A673 (cell line): ENCODE measurements around the gene DCHS1. TPM values are rescaled to one million over a fixed set of nuclear protein-coding genes. Genes with fewer than 3 reads are reported as not detected.
"Not testable (repeated sequence)": the region's sequence is repeated elsewhere in the genome, so short reads cannot be mapped to it uniquely, and the experiment has no call there.

ENCODE experiments used
- BruUV-seq: library from RNA; stranded (reverse); fragments of 400-500 nt; replicated peaks from 2 replicates; lab custom pipeline; 2021; lab: Mats Ljungman, UMichigan
- CTCF ChIA-PET: fragments of 300-600 bp; sonication (Branson Sonifier 250); formaldehyde crosslinking; loops from one replicate; lab custom pipeline; 2022; ENCODE audit warnings: antibody characterized with exemption; lab: Charles Lee
- POLR2A ChIA-PET: fragments of 300-600 bp; sonication (Branson Sonifier 250); formaldehyde crosslinking; loops from one replicate; lab custom pipeline; 2022; ENCODE audit warnings: antibody characterized with exemption; ENCODE audit not compliant: low non-redundant PET; lab: Charles Lee
- DNase-seq: peaks from one replicate; pipeline ENCODE4 v3.0.0-alpha.2; 2015; ENCODE audit warnings: low spot score
- H3K27ac ChIP-seq: fragments of 200-600 bp; sonication (generic); 2 replicates; pipeline ENCODE4 v1.5.1; 2016; ENCODE audit warnings: mixed run types, low read depth, mild to moderate bottlenecking, mixed read lengths, antibody characterized with exemption, low read length; ENCODE audit not compliant: poor library complexity, severe bottlenecking
- H3K27me3 ChIP-seq: fragments of 200-600 bp; sonication (generic); replicated peaks from 2 replicates; pipeline ENCODE4 v1.6.1; 2017; ENCODE audit warnings: mixed run types, low read depth, mild to moderate bottlenecking, mixed read lengths, antibody characterized with exemption, low read length; ENCODE audit not compliant: insufficient read depth, poor library complexity
- H3K36me3 ChIP-seq: fragments of 200-600 bp; sonication (generic); 2 replicates; pipeline ENCODE4 v1.6.1; 2016; ENCODE audit warnings: mixed run types, mild to moderate bottlenecking, mixed read lengths, antibody characterized with exemption, low read length; ENCODE audit not compliant: insufficient read depth, poor library complexity, severe bottlenecking
- H3K4me1 ChIP-seq: fragments of 200-600 bp; sonication (generic); 2 replicates; pipeline ENCODE4 v1.6.1; 2017; ENCODE audit warnings: mixed run types, mild to moderate bottlenecking, mixed read lengths, antibody characterized with exemption, low read length; ENCODE audit not compliant: insufficient read depth, poor library complexity, severe bottlenecking
- H3K4me3 ChIP-seq: fragments of 200-600 bp; sonication (generic); 2 replicates; pipeline ENCODE4 v1.5.1; 2016; ENCODE audit warnings: low read depth, mixed run types, mild to moderate bottlenecking, mixed read lengths, low read length; ENCODE audit not compliant: poor library complexity, severe bottlenecking
- H3K9me3 ChIP-seq: fragments of 200-600 bp; sonication (generic); 2 replicates; pipeline ENCODE4 v1.6.1; 2016; ENCODE audit warnings: mixed run types, low read depth, mild to moderate bottlenecking, mixed read lengths, antibody characterized with exemption, low read length; ENCODE audit not compliant: poor library complexity, severe bottlenecking
- CTCF ChIP-seq: fragments of 300-800, 200-600 bp; sonication (generic); conservative IDR thresholded peaks from 2 replicates; pipeline ENCODE4 v1.5.1; 2017; ENCODE audit warnings: low read depth, mild to moderate bottlenecking, antibody characterized with exemption, low read length, moderate library complexity, mixed read lengths
- EZH2 ChIP-seq: fragments of 200-600 bp; sonication (generic); IDR thresholded peaks from 2 replicates; pipeline ENCODE4 v1.6.1; 2017; ENCODE audit warnings: borderline replicate concordance, low read depth, mild to moderate bottlenecking, mixed read lengths, antibody characterized with exemption, low read length; ENCODE audit not compliant: poor library complexity, severe bottlenecking
- intact Hi-C: fragments of 100-400 bp; cut with micrococcal nuclease; formaldehyde crosslinking; loops from one replicate; pipeline ENCODE4 v1.10.0; 2022; ENCODE audit not compliant: unreplicated experiment
- total RNA-seq: library from RNA; stranded (reverse); gene quantifications from 2 replicates; pipeline ENCODE4 v1.2.3, GENCODE V29; 2021

DCHS1 gene
- total RNA-seq, 1 experiment from 2014 or later, result 17.6 TPM

GRCh38 chr11:6686006-6686405 is 30.4 kb upstream of the DCHS1 start:
- Histone ChIP-seq H3K36me3 (peaks cover 7% of the 10 kb centered on the region), H3K4me3 (no peak overlapping the region), H3K27ac (no peak overlapping the region), H3K27me3 (no peaks in the 10 kb centered on the region), H3K9me3 (no peaks in the 10 kb centered on the region), H3K4me1 (peaks cover 4% of the 10 kb centered on the region)
- ChIA-PET CTCF (no interaction called here), POLR2A (no interaction called here)
- TF ChIP-seq EZH2, result no peak
- no peak for TF ChIP-seq CTCF
- intact Hi-C loops, result no loop called here
- no peak for DNase-seq
- BruUV-seq, result no TSS peak

GRCh38 chr11:6684068-6684467 is 28.5 kb upstream of the DCHS1 start:
- BruUV-seq, H3K27me3 ChIP-seq, POLR2A ChIA-PET, H3K4me3 ChIP-seq, H3K9me3 ChIP-seq, DNase-seq, H3K4me1 ChIP-seq, intact Hi-C loops: not testable (repeated sequence)
- CTCF ChIA-PET, result interaction anchor here (0.8 to 1.2 kb wide), 2 partner anchors 37 to 321 kb away, joined by 3 to 4 read pairs; no protein-coding TSS in a partner anchor
- H3K27ac ChIP-seq, result peak overlapping the region; percentile 92
- H3K36me3 ChIP-seq, result peaks cover 17% of the 10 kb centered on the region

GRCh38 chr11:6682936-6683861 is 27.6 kb upstream of the DCHS1 start, which contains the start of gene MRPL17:
Gene MRPL17, minus strand, starts transcription at chr11:6683340. Its CDS starts 44 bp downstream, at chr11:6683296.
- H3K4me3 ChIP-seq, result peak within 1 kb of the TSS; percentile 100
- H3K9me3 ChIP-seq, result no peaks in the 10 kb centered on the region
- ChIA-PET CTCF (interaction anchor here (0.6 to 1.2 kb wide), 8 partner anchors 13 to 320 kb away, joined by 3 to 9 read pairs (median 4); no protein-coding TSS in a partner anchor), POLR2A (no interaction called here)
- peak; percentile 99 for DNase-seq
- peaks cover 4% of the 10 kb centered on the region for H3K4me1 ChIP-seq
- no peaks in the 10 kb centered on the region for H3K27me3 ChIP-seq
- peak within 1 kb of the TSS; percentile 92 for H3K27ac ChIP-seq
- intact Hi-C loops, result loop anchor here (1.0 to 2.0 kb wide), 2 partner anchors 64 to 152 kb away; partner anchors contain the start of gene TPP1
- TF ChIP-seq CTCF (peak; percentile 94), EZH2 (no peak)
- peaks cover 17% of the 10 kb centered on the region for H3K36me3 ChIP-seq
- no TSS peak for BruUV-seq
